Stimulated activated CD8-positive, alpha-beta memory T cell treated with anti-CD3 and anti-CD28 coated beads, Interleukin-2, amount 100 ng/mL, for 48 hours (primary cell): ENCODE results near the gene SP140.
A peak's percentile ranks its signal among the peaks of the same experiment; 100 is the strongest.
"Not testable (repeated sequence)": the region's sequence is repeated elsewhere in the genome, so short reads cannot be mapped to it uniquely, and the experiment has no call there.

Experiments
- DNase-seq, 2 donors: peaks; one replicate each; pipeline ENCODE4 v3.0.0-alpha.2; 2020; ENCODE audit warnings: low read depth in 2 of 2

The SP140 gene

DNA sequence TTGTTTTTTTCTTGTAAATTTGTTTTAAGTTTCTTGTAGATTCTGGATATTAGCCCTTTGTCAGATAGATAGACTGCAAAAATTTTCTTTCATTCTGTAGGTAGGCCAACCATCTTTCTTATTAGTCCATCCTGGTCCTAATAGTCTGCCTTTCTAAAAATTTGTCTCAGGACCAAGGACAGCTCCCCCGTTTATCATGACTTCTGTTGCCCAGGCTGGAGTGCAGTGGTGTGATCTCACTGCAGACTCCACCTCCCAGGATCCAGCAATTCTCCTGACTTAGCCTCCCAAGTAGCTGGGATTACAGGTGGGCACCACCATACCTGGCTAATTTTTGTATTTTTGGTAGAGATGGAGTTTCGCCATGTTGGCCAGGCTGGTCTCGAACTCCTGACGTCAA is 63.8 kb downstream of the SP140 start:
- not testable (repeated sequence) for DNase-seq

DNA sequence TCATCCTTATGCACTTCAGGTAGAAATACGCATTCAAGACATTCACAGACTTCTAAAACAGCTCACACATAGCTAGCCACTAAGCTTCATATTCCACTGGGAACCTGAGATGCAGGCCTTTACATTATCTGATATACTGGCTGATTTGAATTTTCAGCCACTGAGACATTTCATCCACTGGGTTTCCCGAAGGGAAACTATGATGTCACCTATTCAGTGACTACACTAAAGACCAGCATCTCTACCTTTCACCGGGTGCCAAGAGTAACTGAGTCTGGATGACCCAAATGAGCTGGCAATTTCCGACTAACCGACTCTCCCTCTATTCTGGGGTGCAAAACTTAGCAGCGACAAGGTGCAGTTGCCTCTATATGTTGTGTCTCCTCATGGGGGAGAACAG is 69.7 kb downstream of the SP140 start:
- DNase-seq = no peak

DNA sequence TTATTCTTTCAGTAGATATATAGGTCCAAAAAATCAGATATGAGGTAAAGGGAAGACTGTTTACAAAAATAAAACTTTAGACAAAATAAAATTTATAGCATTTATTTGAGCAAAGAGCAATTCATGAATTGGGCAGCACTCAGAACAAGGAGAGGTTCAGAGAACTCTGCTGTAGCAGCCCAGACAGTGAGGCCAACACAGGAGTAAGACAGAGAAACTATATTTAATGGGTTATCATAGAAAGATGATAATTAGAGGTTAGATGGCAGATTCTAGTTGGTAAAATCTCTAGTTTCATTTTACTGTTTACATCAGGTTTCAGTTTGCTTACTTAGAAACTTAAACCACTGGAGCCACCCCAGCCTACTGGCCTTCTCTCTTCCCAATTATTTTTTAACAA is 71.4 kb downstream of the SP140 start:
- DNase-seq = no peak

DNA sequence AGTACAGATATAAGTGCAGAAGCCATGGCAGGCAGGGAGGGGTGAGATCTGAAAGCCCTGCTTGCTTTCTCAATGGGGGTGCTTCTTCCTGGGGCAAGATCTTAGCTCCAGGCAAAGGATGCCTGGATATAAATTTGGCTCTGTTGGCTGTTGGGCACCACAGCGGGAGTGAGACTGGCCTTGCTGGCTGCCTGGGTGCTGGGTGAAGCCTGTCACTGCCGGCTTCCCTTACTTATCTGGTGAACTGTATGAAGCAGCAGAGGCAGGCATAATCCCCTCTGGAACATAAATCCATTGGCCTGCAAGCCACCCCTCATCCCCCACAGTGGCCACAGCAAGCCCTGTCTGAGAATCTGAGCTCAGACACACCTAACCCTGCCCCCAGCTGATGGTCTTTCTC is 74.1 kb downstream of the SP140 start:
- no peak for DNase-seq

DNA sequence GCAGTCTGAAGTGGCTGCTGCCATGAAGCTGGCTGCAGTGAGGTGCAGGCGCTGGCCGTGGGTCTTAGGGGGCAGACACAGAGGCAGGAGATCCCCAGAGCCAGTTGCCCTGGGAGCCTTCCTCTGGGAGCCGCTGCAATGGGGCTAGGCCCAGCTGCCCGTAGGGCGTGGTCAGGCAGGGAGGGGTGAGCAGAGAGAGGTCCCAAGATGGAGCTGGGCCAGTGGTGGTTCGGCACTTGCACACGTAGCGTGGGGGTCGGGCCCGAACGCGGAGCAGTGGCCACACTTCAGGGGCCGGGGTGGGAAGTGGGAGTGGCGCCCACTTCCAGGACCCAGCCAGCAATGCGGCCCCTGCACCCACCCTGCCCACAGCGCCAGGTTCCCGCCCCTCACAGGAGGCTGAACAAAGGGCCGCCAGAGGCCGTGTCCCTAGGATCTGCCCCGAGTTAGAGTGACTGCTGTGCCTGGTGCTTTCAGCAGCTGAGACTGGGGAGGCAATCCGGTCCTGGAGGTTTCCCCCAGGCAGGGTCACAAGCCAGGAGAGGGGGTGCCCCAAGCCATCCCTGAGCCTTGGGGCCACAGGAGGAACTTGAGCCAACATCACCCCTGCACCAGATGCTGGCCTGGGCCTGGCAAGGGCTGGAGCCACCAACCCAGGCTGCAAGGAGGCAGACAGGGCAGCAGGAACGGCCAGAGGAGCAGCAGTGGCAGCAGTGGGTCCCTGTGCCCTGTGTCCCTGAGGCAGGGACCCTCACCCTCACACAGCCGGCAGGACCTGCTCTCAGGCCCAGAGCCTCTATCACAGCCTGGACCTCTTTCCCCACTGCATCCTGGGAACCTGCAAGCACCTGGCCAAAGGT is 80.1 kb downstream of the SP140 start:
- DNase-seq = no peak

DNA sequence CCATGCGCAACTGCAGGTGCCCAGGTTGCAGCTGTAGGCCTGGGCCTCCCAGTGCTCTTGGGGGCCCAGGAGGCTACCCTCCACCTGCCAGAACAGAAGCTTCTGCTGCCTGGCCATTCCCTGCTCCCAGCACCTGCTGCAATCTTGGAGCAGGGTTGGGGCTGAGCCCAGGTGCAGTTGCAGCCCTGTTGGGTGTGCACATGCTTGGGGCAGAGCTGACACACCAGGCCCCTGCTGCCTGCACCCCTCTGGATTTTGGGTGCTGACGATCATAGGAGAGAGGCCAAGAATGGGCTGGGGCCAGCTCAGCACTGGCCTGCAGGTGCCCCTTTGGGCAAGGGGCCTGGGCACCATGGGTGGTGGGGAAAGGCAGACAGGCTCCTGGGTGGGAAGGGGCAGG is 80.9 kb downstream of the SP140 start:
- no peak for DNase-seq

DNA sequence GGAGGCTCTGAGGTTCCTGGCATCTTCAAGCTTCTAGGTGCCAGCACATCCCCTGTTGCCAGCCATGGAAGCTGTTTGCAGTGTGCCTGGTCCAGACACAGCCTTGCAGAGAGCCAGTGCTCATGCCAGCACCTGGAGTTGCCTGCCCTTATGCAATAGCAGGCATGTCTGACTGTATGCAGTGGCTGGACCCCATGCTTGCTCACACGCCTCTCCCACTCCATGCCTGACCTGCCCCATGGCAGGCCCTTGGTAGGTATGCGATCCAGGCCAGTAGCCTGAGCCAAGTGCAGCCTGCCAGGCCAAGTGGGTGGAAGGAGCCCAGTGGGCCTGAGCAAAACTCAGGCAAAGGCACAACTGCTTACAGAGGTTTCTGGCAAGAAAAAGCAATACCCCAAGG is 81.9 kb downstream of the SP140 start:
- DNase-seq = no peak

DNA sequence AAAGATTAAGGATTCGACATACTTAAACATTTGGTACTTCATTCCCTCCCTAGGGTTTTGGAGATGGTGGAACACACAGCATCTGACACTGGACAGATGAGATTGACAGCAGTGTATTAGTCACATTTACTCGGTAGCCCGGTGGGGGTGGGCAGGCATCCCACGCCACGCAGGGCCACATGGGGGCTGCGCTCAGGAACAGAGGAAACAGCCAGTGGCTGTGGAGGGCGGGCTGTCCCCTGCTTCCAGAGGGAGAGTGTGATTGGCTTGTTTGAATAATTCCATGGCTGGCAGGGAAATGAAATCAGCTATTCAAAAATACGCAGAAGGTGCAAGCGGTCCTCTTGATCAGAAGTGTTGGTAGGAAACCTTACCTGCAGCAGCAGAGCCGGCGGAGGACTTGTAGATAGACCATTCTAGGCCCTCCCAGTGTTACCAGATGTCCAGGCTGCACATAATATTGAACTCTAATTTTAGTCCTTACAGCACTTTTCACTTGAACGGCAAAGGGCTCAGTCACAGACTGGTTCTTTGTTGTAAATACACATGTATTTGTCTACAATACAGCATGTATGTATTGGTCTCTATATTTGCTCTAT is 83.0 kb downstream of the SP140 start:
- DNase-seq = no peak

DNA sequence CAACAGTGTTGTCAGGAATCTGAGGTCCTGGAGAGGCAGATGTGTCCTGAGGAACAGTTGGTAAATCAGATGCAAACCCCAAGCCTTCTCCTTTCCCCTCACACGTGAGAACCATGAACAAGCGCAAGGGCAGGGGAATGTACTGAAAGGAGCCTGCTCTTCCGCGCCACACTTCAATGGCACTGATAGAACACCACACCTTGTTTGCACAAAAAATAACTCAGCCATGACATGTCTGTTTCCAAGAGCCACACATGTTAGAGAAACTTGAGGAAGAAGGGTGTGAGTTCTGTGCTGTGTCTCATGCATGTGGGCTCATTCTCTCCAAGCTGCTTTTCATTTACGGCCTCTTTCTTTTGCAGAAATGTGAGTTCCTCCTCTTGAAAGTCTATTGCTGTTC is 85.3 kb downstream of the SP140 start:
- DNase-seq = not testable (repeated sequence)

DNA sequence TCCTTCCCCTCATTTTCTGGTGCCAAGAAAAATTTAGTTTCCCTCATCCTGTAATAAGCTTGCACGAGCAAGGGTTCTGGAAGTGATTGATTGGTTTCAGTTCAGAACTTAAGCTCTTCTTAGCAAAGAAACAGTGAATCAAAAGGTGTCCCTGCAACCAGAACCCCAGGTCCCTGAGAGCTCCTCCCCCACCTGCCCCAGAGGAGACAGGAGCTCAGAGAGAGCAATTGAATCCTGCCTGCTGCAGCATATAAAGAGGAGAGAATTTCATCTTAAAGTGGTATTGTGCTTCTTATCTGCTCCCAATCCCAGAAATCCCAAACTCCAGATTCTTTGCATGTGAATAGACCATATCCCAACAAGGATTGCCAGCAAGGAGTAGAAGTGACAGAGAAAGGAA is 86.1 kb downstream of the SP140 start:
- not testable (repeated sequence) for DNase-seq

DNA sequence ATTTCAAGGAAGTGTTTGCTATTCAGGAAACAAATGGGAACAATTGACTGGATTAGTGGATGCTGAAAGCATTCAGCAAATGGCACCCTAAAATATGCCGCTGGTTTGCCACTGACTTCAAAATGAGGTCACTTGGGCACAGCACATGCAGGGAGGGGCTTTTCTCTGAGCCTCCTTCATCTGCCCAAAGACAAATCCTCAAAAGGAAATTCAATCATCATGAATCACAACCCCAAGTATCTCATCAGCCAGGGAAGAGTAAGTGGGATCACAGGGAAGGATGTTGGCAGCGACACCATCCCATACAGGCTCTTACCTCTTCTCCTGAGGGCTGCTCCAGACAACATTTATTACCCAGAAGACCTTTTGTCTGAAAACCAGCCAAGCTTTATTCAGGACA is 87.1 kb downstream of the SP140 start:
- no peak for DNase-seq

DNA sequence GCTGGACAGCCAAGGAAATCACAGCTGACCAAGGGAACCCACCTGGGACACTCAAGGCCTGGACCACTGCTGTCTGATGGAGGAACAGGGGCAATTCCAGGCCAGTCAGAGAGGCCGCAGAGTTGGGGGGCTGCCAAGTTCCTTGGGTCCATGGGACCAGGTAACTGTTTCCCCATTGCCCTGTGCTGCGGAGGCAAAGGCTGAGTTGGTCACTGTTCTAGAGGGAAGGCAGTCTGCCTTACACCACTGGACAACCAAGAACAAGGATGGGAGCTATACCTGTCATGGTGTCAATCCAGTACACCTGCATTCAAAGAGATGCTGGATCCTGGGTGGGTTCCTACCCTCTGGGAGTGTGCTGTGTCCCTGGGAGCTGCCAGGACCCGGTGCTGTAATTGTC is 91.8 kb downstream of the SP140 start:
- no peak for DNase-seq

DNA sequence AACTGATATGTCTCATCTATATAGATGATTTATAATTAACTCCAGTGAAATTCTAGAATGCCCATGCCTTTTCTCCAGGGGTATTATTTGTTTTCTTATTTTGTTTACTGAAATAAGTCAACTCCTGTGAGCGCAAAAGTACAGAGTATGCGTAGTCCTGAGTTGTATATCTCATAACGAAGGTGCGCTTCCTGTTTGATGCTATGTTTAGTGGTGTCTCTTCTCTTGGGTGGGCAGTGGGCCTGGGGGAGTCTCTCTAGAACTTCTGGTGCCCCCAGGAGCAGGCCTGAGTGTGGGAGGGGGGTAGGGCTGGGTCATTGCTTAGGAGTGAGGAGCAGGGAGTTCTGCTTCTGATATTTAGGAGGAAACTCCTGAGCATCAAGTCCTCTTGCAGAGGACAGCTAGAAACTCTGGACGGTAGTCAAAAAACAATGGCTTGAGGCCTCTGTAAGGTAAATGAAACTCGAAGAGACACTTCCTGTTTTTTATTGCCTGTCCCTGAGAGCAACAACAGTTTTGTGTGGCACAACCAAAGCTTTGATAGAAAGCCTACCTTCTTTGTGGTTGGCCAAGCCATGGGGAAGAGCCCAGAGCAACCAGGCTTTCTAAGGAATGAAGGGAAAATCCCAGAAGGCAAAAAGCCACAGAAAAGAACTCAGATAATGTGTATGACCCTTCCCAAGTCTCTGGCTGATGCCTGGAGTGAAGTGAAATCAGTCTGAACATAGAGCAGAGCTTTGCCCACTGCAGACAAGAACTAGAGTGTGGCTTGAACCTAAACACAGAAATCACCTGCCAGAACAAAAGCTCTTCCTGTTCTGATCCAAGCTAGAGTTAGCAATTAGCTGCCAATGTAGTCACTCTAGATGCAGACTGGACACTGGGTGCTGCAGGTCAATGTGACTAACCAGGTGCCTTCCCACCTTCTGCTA is 92.9 kb downstream of the SP140 start:
- no peak for DNase-seq

DNA sequence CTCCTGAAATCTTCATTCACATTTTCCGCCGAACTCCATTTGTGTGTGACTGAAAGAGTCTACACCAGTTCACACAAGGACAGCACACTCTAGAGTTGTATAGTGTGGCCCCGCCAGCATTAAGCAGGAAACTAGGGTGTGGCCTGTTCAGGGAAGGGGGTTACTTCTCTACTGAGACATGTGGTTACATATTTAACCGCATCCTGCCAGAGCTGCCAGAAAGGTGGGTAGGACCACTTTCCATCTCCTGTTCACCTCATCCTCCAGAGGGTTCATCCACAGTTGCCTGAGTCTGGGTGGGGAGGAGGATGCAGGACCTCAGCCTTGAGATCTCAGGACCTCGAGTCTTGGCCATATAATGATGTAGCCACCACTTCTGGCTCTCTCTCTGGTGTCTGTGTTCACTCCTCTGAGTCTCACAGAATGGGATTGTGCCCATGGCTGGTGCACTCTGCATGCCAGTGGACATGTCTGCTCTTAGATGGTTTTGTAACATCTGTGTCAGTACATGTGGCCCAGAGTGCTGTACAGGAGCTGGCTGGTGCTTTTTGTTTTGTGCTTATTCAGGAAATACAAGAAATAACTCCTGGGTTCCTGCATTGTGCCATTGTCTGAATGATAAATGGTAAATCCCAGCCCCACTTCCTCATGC is 93.8 kb downstream of the SP140 start:
- DNase-seq = peak; percentile 20 to 37

DNA sequence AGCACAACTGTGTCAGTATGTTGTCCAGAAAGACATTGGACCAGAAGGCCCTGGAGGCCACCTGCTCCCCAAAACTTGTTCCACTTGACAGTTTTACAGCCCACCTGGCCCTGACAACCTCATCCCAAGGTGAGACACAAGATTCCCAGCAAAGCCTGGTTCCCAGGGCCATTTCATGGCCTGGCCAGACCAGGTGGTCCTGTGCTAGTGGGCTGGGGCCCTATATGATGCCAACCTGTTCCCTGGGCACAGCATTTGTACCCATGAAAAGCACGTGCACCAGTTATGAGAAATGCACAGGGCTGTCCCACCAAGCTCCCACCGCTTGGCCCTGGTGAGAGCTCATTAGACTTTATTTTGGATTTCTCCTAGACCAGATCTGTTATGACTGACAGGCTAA is 95.5 kb downstream of the SP140 start:
- DNase-seq = no peak

DNA sequence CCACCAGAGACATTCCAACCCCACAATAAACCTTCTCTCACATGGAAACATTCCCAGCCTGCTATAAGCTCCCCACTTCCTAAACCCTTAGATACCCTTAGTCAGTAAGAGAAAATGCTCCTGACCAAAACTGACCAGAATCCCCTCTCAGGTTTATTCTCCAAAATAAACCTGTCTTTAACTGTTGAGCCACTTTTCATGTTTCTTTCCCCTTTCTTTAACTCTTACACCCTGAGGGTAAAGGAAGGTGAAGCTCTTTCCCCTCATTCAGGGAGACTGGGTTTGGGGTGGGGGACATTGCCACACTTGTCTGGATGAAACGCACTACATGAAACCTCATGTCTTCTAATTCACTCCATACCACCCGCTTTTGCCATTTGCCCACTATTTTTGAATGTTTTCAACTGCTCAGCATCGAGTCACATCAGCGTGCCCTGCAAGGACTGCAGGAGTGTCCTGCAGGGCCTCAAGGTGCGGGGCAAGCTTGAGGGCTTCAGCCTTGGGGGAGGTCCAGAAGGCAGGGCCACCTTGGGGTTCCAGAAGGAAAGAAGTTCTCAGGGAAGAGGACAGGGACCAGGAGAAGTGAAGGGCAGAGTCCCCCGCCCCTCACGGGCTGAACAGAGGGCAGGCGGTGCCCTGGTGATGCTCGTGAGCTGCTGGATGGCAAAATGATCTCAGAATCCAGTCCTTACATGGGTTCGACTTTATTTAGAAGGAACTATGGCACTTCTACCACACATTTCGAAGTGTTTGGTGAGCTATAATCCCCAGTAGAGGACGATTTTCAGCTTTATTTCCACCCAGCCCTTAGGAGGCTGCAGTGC is 97.2 kb downstream of the SP140 start:
- DNase-seq = no peak

DNA sequence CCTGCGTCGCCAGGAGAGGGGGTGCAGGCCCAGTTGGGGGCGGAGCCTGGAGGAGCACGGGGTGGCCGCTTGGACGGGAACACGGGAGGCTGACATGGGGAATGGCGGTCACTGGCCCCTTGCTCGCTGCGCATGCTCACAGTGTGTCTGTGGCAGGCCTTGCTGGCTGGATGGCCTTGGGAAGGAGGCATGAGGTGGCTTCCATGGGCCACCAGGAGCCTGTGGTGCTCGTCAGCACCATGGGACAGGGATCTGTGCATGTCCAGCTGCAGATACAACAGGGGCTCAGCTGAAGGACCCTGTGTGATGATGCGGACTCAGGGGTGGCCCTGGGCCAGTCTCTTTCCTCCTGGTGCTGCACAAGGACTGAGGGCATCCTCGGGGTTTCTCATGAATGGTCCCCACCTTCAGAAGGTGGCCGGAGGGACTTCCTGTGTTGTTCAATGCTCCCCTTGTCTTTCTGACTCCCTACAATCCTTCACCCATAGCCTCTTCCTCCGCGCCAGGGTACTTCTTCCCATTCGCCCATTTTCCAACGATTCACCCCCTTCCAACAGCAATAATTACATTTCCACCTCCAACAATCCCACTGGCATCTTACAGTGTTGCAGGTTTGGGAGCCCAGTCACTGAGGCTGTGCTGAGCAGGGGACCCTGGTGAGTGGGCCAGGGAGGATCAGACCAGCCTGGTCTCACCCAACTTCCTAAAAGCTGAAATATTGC is 98.0 kb downstream of the SP140 start:
- DNase-seq = no peak

DNA sequence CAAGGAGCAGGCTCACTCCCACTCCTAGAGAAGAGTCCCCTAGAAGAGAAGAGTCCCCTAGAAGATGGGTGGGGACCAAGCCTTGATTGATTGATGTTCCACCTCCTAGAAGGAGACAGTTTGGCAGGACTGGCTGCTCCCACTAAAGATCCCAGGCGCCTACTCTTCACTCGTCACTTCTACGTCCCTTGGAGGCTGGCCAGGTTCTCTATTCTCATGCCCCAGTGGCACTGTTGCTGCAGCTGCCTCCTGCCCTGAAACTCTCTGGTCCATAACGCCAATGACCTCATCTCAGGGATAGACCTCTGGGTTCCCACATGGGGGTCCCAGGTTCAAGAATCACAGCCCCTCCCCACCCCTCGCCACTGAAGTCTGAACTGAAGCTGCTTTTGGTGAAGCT is 99.0 kb downstream of the SP140 start:
- DNase-seq = no peak

DNA sequence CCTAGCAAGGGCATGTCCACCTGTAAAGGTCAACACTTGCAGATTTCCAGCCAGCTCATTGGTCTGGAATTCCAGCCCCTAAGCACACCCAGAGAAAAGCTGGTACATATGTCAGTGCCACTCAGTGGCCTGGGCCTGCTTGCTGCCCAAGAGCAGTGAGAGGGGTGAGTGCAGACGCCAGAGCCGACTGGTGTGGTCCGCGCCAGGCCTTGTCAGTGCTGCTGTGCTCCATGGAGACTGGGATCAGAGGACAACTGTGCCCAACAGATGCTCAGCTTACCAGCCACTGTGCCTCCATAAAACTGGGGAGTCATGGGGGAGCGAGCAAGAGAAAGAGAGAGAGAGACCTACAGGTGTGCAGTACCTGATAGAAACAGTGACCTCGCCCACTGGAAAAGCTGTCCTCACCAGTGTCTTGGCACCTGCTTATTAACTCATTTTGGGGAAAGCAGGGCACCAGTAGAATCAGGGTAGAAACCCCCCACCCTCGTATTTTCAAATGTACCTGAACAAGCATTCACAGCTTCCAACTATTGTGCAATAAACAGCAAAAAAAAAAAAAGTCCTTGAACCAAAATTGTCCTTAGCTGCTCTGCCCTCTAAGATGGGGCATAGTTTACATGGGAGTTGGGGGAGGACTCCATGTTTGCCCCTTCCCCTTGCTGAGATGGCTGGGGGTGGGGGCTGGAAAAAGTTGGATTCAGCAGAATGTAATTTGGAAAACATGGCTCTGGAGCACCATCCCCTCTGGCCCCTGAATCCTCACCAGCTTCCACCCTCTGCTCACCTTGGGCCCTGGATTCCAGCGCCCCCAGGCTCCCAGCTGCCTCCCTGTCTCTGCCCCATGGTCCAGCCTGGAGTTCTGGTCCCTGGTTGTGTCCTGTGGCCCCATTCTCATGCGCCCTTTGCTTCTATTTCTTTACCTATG is 100.0 kb downstream of the SP140 start:
- DNase-seq = no peak
